NCI-H2107 treated with DMSO at 0.1 percent for 48 hours (cell line): ENCODE data around the gene PRMT1.
"Not testable (repeated sequence)": the region's sequence is repeated elsewhere in the genome, so short reads cannot be mapped to it uniquely, and the experiment has no call there.

ENCODE experiments used
- DNase-seq: peaks from one replicate; lab custom pipeline; 2025; ENCODE audit not compliant: unreplicated experiment; lab: John Stamatoyannopoulos, UW

The PRMT1 gene

DNA sequence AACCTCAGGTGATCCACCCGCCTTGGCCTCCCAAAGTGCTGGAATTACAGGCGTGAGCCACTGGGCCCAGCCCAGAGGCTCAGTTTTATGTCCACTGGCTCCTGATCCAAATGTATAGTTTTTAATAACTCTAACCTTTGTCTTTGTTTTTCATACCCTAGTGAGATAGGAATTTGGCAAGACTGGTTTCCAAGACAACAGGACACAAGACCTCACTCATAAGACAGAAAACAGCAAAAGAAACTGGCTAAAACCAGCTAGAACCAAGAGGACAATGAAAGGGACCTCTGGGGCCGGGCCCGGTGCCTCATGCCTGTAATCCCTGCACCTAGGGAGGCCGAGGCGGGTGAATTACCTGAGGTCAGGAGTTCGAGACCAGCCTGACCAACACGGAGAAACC lies 41.4 kb downstream of the PRMT1 start:
- no peak for DNase-seq

GRCh38 chr19:49718991-49719390 lies 41.9 kb downstream of the PRMT1 start:
- DNase-seq, result no peak

GRCh38 chr19:49719420-49719819 lies 42.3 kb downstream of the PRMT1 start:
- DNase-seq, result not testable (repeated sequence)

DNA sequence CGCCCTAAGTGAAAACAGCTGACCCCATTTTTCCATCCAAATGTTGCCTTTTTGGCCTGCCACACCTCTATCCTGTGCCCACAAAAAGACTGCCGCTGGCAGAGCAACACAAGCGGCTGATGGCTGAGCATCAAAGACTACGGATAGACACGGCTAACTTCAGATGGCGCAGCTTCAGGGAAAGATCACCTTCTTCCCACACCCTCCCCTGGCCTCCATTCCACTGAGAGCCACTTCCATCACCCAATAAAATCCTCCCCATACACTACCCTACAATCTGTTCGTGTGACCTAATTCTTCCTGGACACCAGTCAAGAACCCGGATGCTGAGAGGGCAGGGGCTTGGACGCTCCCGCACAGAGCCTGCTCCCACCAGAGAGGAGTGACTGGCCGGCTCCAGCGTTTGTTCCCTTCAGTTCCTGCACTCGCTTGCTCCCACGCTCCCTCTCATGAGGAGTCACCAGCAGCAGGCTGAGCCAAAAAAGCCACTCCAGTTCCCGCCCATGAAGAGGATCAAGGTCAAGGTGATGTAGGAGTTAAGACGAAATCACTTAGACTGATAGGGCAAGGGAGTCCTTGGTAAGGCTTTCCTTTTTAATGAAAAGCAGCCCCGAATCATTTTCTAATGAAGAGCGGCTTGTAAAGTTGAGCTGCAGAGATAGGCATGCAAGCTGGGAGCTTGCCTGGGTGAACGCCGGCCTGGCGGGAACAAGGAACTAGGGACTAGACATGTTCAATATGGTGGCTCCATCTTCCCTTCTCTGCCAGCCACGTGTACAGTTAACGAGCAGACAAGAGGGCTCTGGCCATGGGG lies 50.4 kb downstream of the PRMT1 start:
- DNase-seq, result no peak

GRCh38 chr19:49730166-49730565 lies 53.1 kb downstream of the PRMT1 start:
- DNase-seq, result no peak
